ENCODE results near the gene REV3L. TPM values are rescaled to one million over a fixed set of nuclear protein-coding genes. Genes with fewer than 3 reads are reported as not detected.
"Not testable (repeated sequence)": the region's sequence is repeated elsewhere in the genome, so short reads cannot be mapped to it uniquely, and the experiment has no call there.

REV3L gene
- total and polyA plus RNA-seq, 12 donors: 5.6 to 25.8 (median 13.9) TPM

DNA sequence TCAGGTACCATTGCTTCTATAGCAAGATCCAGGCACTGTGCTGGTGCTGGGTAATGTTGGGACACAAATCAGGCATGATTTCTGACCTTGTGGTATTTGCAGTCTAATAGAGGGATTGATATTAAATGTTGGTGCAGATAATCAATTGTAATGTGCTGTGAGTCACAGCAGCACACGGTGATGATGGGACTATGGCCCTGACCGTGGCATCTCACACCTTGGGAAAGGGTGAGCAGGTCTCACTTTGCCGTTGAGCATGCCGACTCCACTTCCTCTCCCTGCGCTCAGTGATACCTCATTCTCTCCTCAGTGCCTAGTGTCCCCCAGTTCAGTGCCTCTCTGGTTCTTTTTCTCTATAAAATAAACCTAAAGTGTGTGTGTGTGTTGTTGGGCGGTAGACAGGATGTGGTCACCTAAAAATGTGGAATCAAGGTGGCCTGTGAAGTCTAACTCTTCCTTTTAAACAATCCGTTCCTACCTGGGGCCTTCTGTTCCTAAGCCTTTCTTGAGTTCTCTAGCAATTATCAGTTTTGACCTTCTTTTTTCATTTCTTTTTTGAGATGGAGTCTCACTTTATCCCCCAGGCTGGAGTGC lies 188.5 kb downstream of the REV3L start:
- intact Hi-C loops (cut with DNase I): no loop called here
- DNase-seq (no peak), ATAC-seq (no peak)
- WGBS, 2 donors: 94 to 95% methylated on average over 7 of the region's 7 CpGs
- H3K27me3 ChIP-seq: no peaks in the 10 kb centered on the region
- no peak overlapping the region for H3K27ac ChIP-seq
- peaks cover 0 to 17% (median 0%) of the 10 kb centered on the region in 9 donors for H3K36me3 ChIP-seq
- H3K9me3 ChIP-seq: no peaks in the 10 kb centered on the region
- TF ChIP-seq, protein P1, sequence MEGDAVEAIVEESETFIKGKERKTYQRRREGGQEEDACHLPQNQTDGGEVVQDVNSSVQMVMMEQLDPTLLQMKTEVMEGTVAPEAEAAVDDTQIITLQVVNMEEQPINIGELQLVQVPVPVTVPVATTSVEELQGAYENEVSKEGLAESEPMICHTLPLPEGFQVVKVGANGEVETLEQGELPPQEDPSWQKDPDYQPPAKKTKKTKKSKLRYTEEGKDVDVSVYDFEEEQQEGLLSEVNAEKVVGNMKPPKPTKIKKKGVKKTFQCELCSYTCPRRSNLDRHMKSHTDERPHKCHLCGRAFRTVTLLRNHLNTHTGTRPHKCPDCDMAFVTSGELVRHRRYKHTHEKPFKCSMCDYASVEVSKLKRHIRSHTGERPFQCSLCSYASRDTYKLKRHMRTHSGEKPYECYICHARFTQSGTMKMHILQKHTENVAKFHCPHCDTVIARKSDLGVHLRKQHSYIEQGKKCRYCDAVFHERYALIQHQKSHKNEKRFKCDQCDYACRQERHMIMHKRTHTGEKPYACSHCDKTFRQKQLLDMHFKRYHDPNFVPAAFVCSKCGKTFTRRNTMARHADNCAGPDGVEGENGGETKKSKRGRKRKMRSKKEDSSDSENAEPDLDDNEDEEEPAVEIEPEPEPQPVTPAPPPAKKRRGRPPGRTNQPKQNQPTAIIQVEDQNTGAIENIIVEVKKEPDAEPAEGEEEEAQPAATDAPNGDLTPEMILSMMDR (IDR thresholded peaks at IDR 0.05): no peak
- H3K4me3 ChIP-seq: no peak overlapping the region
- H3K4me1 ChIP-seq: peaks cover 0 to 11% (median 0%) of the 10 kb centered on the region in 9 donors

DNA sequence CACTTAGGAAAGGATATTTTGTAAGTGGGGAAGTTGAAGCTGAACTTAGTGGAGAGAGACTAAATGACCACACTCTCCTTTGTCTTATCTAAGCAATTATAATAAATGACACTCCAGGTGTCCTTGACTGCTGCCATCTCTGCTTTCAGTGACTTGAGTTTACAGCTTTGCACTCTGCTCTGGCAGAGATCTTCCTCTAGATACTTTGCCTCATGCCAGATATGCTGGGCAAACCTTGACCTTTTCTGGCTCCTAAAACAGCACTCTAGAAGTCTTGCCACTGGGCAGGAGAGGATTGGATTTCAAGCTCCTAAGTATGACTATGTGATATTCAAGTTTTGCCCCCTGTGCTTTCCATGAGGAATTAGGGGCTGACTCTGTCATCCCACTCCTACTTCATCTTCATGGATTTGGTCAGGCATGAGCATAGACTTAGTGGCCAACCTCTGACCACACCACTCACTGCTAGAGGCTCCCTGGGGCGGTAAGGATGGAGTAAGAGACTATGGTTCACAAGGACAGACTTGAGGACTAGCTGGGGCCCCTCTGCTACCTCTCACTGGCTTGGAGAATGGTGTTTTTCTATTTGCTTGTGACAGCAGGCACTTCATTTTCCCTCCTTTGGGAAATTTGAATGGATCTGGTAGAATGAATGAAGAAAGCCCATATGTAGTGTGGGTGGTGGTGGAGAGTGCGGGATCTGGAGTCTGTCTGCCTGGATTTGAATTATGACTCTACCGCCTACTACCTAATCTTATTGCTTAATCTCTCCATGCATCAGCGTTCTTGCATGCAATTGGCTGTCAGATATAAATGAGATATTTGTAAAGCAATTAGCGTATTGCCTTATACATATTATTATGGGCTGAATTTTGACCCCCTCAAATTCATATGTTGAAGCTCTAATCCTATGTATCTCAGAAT lies 191.4 kb downstream of the REV3L start:
- H3K36me3 ChIP-seq: peaks cover 0 to 3% (median 0%) of the 10 kb centered on the region in 9 donors
- H3K4me3 ChIP-seq: no peak overlapping the region
- WGBS, 2 donors: 96 to 97% methylated on average over 5 of the region's 5 CpGs
- H3K27me3 ChIP-seq: no peaks in the 10 kb centered on the region
- ATAC-seq (no peak), DNase-seq (no peak)
- no peak overlapping the region for H3K27ac ChIP-seq
- intact Hi-C loops (cut with DNase I): no loop called here
- peaks cover 0 to 11% (median 0%) of the 10 kb centered on the region in 9 donors for H3K4me1 ChIP-seq
- H3K9me3 ChIP-seq: no peaks in the 10 kb centered on the region
- TF ChIP-seq, protein P1 (IDR thresholded peaks at IDR 0.05): no peak

DNA sequence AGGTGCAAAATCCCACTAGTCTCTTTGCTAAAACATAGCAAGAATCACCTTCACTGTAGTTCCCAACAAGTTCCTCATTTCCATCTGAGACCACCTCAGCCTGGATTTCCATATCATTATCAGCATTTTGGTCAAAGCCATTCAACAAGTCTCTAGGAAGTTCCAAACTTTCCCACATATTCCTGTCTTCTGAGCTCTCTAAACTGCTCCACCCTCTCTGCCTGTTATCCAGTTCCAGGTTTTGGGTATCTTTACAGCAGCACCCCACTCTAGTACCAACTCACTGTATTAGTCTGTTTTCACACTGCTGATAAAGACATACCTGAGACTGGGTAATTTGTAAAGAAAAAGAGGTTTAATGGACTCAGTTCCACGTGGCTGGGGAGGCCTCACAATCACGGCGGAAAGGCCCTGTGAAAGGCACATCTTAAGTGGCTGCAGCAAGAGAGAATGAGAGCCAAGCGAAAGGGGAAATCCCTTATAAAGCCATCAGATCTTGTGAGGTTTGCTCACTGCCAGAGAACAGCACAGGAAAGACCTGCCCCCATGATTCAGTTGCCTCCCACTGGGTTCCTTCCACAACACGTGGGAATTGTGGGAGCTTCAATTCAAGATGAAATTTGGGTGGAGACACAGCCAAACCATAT lies 192.2 kb downstream of the REV3L start:
- peak in 3 of 8 donors; percentile 34 to 83 (median 57) for ATAC-seq
- H3K27me3 ChIP-seq; H3K9me3 ChIP-seq; H3K27ac ChIP-seq; DNase-seq; H3K36me3 ChIP-seq; intact Hi-C loops (cut with DNase I); H3K4me3 ChIP-seq: not testable (repeated sequence)
- peaks cover 0 to 11% (median 0%) of the 10 kb centered on the region in 9 donors for H3K4me1 ChIP-seq
- 38 to 49% methylated on average over 5 of the region's 5 CpGs for WGBS, 2 donors

DNA sequence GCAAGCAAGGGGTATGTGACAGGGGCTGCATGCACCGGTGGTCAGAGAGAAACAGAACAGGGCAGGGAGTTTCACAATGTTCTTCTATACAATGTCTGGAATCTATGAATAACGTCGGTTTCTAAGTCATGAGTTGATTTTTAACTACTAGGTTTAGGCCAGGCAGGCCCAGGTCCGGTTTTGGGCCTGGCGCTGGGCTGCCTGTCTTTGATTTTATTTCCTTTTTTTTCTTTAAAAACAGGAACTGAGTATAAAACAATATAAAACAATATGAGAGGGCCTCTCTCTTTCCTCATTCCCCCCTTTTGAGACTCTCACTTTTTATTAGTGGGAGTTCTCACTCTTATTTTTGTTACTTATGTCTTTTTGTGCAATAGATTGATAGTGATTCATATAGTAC lies 198.7 kb downstream of the REV3L start:
- H3K4me1 ChIP-seq; H3K4me3 ChIP-seq; intact Hi-C loops (cut with DNase I); H3K9me3 ChIP-seq; DNase-seq; ATAC-seq; H3K27me3 ChIP-seq; H3K27ac ChIP-seq: not testable (repeated sequence)
- peaks cover 0 to 28% (median 6%) of the 10 kb centered on the region in 9 donors for H3K36me3 ChIP-seq
- WGBS, 2 donors: 82 to 85% methylated on average over 5 of the region's 5 CpGs

DNA sequence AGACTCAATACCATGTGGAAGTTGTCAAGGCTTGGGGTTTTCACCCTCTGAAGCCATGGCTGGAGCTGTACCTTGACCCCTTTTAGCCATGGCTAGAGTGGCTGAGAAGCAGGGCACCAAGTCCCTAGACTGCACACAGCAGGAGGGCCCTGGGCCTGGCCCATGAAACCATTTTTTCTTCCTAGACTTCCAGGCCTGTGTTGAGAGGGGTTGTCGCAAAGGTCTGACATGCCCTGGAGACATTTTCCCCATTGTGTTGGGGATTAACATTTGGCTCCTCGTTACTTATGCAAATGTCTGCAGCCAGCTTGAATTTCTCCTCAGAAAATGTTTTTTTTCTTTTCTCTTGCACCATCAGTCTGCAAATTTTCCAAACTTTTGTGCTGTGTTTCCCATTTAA lies 199.3 kb downstream of the REV3L start:
- TF ChIP-seq, protein P1 (IDR thresholded peaks at IDR 0.05): no peak
- DNase-seq: no peak
- Histone ChIP-seq H3K4me1 (no peaks in the 10 kb centered on the region), H3K27ac (no peak overlapping the region), H3K27me3 (no peaks in the 10 kb centered on the region), H3K36me3 (peaks cover 0 to 35% (median 8%) of the 10 kb centered on the region in 9 donors), H3K9me3 (no peaks in the 10 kb centered on the region), H3K4me3 (no peak overlapping the region)
- no peak for ATAC-seq
- intact Hi-C loops (cut with DNase I): no loop called here
- WGBS, 2 donors: 97 to 99% methylated on average over 2 of the region's 2 CpGs
